CD4-positive, alpha-beta T cell treated with Interleukin-12 subunit alpha and Interleukin-12 subunit beta, for 1 hour (primary cell): ENCODE measurements around the gene ATP6V0B.

Source experiments
- DNase-seq: peaks from one replicate; pipeline ENCODE4 v3.0.0-alpha.2; 2020

The ATP6V0B gene

DNA sequence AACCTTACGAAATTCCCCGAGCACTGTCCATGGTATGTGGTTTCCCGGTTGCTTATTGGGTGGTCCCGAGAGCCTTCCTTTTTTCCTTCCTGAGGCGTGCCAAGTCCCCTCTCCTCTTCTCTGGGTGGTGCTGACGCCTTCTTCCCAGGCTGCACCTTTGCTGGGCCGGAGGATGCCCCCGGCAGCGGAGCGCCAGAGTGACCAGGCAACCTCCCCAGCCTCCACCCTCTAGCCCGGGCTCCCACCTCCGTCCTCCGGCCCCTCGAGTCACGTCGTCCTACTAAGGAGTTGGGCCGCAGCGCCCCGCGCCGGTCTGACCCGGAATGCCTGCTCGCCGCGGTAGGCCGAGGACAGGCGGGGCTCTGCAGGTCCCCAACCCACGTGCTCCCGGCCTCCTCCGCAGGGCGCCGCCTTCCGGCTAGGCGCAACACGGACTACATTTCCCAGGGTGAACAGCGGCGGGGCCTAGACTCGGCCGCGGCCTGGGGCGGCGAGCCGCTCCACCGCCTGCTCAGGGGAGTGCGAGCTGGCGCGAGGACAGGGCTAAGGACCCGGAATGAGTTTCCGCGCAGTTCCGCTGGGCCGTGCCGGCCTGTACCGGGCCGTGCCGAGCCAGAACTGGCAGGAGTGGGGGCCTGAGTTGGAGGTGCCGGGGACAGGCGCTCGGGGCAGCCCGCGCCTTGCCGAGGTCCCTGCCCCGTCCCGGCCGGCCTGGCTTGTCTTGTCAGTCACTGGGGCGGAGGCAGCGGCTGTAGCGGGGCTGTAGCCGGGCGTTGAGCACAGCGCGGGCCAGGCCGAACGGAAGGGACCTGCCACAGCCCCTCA is 28.3 kb upstream of the ATP6V0B start, which contains the start of gene IPO13:
TSS of gene IPO13 (plus strand) at position 715 of the 825 bp plus-strand sequence. CDS start 651 bp downstream, outside the sequence.
- peak; percentile 96 for DNase-seq

GRCh38 chr1:43947061-43947873 is 27.5 kb upstream of the ATP6V0B start:
- DNase-seq, result no peak

GRCh38 chr1:43947874-43948437 is 26.8 kb upstream of the ATP6V0B start:
- DNase-seq, result no peak

DNA sequence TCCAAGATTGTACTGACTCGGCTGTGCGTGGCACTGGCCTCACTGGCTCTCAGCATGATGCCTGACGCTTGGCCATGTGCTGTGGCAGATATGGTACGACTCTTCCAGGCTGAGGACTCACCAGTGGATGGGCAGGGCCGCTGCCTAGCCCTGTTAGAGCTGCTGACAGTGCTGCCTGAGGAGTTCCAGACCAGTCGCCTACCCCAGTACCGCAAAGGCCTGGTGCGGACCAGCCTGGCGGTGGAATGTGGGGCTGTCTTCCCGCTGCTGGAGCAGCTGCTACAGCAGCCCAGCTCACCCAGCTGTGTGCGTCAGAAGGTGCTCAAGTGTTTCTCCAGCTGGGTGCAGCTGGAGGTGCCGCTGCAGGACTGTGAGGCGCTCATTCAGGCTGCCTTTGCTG is 25.1 kb upstream of the ATP6V0B start:
- DNase-seq, result no peak

DNA sequence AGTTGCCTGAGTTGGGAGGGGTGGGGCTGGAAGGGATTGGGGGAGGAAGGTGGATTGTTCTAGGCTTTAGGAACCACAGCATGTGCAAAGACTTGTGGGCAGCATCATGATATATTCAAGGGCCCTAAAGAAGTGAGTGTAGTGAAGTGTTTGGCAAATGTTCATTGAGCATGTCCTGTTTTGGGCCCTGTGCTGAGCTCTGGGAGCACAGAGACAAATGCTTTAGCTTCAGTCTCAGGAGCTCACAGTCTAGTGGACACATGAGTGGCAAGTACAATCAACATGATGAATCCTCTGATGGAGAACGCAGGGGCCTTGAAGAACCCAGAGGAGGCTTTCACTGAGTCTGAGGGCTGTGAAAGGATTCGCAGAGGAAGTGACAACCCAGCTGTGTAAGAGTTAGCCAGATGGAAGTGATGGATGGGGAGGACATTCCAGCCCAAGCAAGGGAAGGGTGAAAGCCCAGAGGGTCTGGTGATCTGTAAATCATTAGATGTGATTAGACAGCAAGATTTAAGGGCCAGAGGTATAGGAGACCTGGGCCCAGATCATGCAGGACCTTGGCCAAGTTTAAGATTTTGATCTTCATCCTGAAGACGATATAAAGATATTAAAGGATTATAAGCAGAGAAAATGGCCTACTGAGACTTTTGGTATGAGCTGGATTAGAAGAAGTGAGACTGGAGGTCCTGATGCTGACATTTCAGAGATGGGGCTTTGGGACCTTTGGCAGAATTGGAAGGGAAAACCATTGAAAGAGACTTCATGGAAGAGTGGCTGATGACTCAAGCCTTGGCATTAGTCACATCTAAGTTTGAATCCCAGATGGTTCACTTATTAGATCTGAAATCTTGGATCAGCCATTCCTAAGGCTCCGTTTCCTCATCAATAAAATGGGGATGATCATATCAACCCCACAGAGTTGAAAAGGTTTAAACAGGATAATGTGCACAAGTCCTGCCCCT is 23.5 kb upstream of the ATP6V0B start:
- DNase-seq, result no peak

DNA sequence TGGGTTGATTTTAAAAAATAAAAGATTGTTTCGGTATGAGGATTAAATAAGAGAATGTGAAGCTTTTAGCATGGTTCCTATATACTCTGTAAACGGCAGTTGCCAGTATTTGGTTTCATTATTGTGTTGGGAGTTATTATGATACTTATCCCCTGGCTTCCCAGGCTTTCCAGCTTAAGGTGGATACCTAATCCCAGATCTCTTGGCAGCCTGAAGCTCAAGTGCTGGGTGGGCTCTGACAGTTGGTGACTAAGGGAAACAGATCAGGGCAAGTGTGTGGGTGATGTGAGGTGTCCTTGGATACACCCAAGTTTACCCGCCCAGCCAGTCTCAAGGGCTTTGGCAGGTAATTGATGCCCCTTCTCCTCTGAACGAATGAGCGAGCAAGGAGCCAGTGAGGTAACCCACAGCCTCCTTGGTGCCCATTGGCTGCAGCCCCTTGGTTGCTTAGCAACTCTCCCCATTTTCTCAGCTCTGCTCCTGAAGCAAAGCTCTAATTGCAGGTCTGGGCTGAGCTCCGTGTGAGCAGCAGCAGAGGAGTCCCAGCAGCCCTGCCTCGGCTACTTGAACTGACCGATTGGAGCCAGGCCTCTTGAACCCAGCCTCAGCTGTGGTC is 21.9 kb upstream of the ATP6V0B start:
- DNase-seq, result no peak

DNA sequence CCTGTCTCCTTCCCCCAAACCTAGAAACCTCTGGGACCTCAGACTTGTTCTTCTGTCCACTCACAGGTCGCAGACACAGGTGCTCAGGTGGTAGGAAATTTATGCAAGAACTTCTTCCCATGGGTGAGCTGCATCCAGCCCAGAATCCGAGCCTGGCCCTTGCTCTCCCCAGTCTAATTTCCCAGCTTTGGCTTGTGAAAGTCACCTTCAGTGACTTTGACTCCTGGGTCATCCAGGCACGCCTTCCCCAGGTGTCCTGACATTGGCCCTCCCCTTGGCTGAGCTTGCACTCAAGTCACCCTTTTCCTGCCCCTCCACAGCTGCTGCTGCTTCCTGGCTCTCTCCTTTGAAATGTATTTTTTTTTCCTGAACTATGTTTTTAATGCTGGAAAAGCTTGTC is 21.4 kb upstream of the ATP6V0B start:
- no peak for DNase-seq

DNA sequence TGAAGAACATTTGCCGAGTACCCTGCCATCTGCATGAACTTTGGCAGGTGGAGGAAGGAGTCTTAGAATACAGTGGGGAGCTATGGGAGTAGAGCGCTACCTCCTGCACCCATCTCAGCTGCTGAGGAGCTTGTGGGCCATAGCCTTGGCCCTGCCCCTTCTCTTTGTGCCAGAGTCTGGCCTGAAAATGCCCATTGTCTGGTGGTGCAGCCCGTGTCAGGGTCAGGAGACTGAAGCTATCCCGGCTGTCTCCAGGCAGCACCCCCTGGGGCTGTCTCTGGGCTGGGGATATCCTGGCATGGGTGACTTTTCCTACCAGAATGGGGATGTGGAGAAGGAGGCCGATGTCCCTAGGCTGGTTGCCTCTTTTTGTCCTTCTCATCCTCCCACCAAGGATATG is 20.7 kb upstream of the ATP6V0B start:
- DNase-seq, result no peak

- DNase-seq, result no peak
Measured at GRCh38 chr1:43956234-43956633, 18.5 kb upstream of the ATP6V0B start.

DNA sequence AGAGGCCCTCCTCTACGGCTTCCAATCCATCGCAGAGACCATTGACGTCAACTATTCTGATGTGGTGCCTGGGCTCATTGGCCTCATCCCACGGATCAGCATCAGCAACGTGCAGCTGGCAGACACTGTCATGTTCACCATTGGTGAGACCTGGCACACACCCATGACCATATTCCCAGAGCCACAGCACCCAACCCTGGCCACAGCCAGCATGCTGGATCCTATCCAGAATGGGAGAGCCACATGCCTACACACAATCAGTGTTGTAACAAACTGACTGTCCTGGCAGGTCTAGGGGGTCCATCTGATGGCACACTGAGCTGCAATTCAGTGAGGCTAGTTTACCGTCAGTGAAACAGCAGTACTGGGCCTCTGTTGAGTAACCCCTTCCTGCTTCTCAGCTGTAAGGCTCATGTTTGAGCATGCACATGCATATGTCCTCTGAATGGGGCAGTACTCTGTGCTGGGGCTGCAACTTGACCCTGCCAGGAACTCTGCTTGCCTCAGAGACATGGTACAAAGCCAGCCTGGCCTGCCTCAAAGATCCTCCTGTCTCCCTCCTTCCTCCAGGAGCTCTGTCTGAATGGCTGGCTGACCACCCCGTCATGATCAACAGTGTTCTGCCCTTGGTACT is 17.2 kb upstream of the ATP6V0B start:
- no peak for DNase-seq

- DNase-seq, result no peak
Measured at GRCh38 chr1:43958351-43959255, 16.2 kb upstream of the ATP6V0B start.

GRCh38 chr1:43960798-43961197 is 14.0 kb upstream of the ATP6V0B start:
- DNase-seq, result no peak

- no peak for DNase-seq
Measured at GRCh38 chr1:43961692-43962091, 13.1 kb upstream of the ATP6V0B start.

GRCh38 chr1:43962324-43962723 is 12.4 kb upstream of the ATP6V0B start:
- DNase-seq, result no peak

DNA sequence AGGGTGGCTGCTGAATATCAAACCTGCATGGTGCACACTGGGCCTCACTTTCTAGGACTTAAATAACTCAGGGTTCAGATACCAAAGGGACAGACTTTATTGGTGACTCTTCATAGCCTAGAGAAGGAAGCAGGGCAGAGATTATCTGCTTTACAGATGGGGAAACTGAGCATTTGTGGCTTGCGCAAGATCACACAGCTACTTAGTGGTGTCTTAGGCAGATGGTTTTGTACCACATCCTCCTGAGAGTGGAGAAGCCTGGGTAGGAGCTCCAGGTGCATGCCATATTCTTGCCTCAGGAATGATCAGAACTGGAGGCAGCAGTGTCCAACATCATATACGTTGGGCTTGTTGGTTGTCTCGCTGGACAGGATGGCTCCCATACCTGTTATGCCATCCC is 11.8 kb upstream of the ATP6V0B start:
- DNase-seq, result no peak

DNA sequence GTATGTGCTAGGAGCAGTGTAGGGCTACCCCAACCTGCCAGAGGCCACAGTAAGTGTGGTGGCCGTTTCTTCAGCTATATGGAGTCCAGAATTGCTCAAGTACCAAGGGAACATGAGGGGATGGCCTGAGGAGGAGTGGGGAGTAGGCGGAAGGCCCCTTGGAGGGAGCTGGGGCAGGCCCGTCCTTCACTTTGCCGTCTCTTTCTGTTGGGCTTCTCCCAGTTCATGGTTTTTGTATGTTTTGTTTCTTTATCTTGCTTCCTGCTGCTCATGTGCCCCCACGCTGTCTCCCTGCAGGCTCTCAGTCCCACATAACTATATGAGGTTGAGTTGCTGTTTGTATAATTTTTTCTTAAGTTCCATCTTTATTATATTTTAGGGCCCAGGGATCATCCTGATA is 10.9 kb upstream of the ATP6V0B start:
- no peak for DNase-seq

GRCh38 chr1:43965316-43965715 is 9.4 kb upstream of the ATP6V0B start:
- no peak for DNase-seq

DNA sequence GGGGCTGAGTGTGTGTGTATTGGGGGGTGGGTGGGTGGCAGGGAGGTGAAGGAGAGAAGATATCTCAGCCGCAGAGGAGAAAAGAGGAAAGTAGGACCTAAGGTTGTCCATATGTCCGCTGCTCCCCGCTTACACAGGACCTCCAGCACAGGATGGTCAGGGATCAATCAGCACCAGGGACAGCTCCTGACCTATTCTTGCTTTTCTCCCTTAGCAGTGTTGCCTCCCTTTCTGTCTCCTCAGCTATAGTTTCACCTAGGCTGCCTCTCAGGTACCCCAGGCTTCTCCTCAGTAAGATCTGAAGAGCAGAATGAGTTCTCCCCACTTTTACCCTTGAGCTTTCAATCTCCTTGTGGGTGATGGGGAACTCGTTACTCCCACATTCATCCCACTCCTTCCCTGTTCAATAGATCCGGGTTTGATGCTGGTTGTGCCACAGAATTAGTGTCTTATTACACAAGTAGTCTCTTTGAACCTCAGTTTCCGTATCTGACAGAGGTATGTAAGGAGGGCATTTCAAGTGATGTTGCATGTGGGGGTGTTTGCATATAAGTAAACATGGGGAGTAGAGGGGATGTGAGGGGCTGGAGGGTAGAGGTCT is 6.3 kb upstream of the ATP6V0B start:
- DNase-seq, result peak; percentile 25

DNA sequence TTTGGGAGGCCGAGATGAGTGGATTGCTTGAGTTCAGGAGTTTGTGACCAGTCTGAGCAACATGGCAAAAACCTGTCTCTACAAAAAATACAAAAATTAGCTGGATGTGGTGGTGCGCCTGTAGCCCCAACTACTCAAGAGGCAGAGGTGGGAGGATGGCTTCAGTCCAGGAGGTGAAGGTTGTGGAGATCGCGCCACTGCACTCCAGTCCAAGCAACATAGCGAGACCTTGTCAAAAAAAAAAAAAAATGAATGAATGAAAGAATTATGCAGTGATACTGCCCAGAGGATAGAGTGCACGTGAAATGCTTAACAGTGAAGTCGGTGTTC is 5.4 kb upstream of the ATP6V0B start:
- DNase-seq, result no peak
